Measurements from ENCODE around the gene FAM13C.

Gene FAM13C

DNA sequence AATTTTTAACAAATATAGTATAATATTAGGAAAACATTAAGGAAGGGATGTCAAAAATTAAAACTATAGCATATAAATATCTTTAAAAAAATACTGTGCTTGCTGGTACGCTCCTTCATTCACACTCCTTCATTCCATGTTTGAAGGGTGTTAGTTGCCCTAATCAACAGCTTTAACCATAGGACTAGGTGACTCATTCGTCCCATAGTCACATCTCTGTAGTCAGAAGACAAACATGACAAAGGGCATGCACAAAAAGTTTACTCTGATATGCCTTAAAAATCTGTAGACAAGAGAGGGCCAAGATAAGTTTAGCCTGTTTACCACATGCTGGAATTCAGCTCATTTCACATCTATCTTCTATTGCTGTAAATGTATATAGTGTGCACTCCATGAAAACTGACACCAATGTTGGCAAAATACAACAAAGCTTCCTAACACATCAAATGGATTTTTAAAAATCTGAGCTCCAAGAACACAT lies 646 bp downstream of the FAM13C start:
- no peak for DNase-seq (ENCODE audit: low read depth in 2 of 2, low spot score in 1 of 2)

DNA sequence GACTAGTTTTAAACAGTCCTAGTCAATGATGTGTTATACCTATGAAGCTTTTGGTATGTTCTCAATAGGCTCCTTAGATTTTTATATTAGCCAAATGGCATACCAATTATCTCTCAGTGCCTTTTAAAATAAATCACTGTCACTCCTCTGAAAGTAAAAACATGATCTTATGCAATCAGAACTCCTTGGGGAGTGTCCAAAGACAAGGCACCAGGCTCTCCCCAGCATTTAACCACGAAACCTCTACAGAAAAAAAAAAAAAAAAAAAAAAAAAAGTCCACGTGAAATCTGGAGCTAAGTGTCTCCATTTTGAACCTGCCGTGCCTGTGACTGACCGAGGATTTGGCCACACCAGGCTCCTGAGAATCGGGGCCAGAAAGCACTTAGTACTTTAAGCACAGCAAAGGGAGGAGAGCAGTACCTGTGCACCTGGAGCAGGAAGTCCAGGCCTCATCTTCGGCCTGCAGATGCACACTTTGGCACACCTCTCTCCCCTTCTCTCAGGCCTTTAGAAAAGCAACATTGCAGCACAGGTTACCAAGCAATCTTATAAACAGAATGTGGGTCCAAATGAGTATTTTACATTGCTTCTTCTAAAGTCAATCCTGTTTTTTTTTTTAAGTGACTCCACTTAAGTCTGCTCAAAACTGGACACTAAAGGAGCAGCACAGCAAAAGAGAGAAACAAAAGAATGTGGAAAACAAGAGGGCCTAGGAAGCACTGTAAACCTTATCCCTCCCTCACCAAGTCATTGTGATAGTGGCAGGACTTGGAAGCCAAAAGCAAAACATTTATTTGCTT lies 1.5 kb downstream of the FAM13C start:
- DNase-seq (ENCODE audit: low read depth in 2 of 2, low spot score in 1 of 2) = no peak

DNA sequence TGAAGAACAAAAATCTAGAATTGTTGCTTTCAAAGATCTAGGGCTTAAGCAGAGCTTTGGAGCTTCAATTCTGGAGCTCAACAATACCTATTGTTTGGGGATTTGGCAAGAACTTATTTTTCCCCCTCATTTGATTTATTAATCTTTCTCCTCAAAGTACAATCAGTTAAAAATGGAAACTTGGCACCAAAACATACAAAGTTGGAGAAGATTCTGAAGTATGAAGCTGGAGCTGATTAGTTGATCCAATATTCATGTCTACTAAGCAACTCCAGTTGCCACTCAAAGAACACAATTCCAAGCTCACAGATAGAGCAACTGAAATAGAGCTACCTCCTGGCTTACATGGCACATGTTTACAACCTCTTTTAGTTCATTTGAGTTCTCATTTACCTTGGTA lies 3.8 kb downstream of the FAM13C start:
- DNase-seq (ENCODE audit: low read depth in 2 of 2, low spot score in 1 of 2) = no peak

DNA sequence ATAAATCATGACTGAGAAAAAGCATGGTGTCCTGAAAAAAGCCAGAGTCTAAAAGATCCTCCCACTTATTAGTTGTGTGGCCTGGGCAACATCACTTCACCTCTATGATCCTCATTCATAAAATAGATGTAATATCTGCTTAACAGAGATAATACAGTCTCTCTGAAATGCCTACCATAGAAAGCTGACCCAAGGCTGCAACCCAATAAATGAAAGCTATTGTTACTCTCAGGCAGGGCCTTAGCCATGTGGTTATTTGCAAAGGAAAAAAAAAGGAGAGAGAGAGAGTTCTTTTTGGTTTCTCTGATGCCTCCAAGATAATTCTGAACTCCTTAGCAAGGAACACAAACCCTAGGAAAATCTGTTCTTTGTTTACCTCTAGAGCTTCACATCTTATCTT lies 7.9 kb downstream of the FAM13C start:
- no peak for DNase-seq (ENCODE audit: low read depth in 2 of 2, low spot score in 1 of 2)

DNA sequence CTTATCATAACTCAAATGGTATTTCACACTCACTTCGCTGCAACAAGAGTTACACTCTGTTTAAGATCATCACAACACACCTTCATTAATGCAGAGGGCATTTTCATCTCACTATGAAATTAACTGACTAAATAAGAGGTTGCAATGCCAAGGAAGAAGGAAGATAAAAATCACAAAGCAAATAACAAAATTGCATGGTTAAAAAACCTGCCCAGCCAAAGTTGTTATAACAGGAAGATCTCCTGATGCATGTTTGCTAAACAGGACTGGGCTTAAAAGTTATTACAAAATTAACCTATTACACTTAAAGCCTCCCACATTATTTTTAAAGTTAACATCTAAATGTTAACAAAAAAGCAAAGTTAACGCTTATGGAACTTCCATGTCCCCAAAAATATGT lies 11.8 kb downstream of the FAM13C start:
- no peak for DNase-seq (ENCODE audit: low read depth in 2 of 2, low spot score in 1 of 2)

DNA sequence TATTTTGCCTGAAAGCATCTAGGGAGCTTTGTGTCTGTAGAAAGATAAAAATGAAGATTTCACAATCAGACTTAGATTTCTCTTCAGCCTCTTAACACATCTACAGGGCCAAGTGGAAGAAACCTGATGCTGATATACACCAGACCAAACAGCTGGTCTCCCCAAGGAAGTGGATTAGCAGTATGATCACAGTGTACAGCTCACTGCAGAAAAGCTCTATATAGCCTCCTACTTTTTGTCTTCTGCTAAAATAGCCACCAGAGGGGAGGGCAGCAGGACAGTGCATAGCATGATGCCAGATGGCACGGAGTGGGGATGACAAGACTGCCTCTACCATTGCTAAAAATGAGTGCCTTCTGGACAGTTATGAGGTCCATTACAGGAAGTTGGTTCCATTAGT lies 16.0 kb downstream of the FAM13C start:
- no peak for DNase-seq (ENCODE audit: low read depth in 2 of 2, low spot score in 1 of 2)

DNA sequence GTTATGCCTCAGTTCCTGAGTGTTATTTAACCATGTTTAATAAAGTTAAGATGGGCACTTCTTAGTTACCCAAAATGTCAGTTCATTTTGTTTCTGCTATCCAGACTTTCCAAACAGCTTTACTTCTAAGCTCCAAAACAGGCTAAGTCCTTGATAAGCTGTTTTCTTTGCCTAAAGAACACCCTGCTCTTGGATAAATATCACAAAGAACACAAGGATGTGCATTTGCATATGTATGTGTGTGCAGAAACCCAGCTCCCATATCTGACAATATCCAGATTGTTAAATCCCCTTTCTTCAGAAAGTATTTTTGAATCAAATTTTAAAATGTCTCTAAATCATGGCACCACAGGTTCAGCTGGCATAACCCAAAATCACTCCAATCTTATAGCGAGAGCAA lies 19.6 kb downstream of the FAM13C start:
- DNase-seq (ENCODE audit: low read depth in 2 of 2, low spot score in 1 of 2) = no peak

DNA sequence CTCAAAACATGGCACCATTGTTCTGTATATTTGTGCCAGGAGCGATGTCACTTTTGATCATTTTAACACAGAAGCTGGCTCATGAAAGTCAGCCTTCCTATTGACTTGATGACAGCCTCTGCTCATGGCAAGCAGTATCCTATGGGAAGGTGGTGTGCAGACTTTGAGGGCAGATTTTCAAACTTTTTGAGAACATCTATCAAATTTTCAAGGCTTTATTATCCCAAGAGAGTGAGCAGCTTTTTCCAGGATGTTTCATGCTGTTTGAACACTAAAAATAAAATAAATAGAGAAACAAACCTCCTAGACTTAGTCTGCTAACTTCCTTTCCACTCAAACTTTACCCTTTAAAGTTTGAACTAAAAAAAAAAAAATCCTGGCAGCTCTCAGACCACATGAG lies 20.3 kb downstream of the FAM13C start:
- no peak for DNase-seq (ENCODE audit: low read depth in 2 of 2, low spot score in 1 of 2)

DNA sequence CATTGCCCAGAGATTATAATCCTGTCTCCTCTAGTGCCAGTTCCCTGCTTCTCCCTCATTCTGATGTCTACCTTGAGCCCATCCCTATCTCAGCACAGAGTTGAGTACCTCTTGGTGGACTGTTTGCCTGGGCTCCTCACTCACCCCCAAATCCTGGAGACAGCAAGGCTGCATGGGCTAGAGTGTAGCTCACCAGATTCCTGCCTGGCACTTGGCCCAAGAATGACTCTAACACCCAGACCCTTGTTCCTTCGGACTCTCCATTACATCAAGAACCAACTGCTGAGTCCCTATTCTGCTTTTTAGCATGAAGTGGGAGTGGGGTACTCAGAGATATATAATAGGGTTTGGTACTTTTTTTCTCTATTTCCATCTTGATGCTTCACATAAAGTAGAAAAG lies 22.1 kb downstream of the FAM13C start:
- no peak for DNase-seq (ENCODE audit: low read depth in 2 of 2, low spot score in 1 of 2)

DNA sequence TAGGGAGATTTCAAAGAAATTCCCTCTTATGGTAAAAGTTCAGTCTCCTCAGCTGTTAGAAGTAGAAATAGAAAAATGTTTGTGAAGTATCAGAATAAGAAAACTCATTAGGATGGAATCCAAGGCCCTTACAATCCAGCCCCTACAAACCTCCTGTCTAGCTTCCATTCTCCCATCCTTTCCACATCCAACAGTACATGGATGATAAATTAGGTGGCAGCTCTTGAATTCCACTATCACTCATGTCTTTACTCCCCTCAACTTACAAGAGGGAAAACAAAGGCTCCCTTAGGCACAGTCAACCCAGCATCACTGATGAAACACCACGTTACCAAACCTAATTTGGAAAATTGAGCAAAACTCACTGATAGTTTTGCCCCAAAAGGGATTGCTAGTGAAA lies 23.0 kb downstream of the FAM13C start:
- no peak for DNase-seq (ENCODE audit: low read depth in 2 of 2, low spot score in 1 of 2)

DNA sequence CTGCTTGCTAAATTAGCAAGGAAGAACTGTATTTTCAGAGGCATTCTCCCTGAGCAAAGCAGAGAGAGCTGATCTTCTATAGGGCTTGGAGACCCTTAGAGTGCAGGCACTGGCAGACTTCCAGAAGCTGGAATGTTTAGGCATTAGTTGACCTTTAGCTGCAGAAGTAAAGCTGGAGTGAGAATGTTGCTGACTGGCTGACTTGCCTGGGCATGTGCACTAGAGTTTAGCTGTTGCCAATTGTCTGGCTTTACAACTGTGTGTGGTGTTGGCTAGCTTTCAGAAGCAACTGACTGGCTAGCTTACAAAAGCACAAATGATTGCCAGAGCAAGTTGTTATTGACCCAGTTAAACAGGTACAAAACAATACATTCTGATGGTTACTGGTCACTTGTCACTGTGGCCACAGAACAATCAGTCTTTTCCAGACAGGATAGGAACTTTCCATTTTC lies 25.1 kb downstream of the FAM13C start:
- DNase-seq (ENCODE audit: low read depth in 2 of 2, low spot score in 1 of 2) = no peak

DNA sequence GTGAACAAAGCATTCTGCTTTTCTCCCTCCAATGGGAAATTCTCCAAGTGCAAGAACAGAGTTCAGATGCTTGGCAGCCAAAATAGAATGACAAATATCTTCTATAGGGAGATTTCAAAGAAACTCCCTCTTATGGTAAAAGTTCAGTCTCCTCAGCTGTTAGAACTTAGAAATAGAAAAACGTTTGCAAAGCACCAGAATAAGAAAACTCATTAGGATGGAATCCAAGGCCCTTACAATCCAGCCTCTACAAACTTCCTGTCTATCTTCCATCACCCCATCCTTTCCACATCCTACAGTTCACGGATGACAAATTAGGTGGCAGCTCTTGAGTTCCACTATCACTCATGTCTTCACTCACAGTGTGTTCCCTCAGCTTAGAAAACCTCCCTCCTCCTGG lies 25.7 kb downstream of the FAM13C start:
- DNase-seq (ENCODE audit: low read depth in 2 of 2, low spot score in 1 of 2) = no peak

DNA sequence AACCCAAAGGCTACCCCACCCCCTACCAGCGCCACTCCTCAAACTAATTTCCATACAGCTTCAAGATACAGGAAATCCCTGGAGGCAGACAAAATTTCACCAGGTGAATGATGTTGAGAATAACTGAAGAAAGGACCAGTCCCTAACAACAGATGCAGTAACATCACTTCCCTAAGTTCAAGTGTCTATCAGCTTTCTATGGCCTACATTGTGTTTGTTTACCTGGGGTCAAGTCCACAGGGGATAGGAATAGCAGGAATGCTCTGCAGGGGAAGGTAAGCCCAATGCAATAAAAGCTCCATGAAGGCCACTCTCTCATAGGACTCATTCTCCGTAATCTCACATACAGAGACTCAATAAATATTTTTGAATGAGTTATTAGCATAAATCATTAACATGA lies 26.9 kb downstream of the FAM13C start:
- DNase-seq (ENCODE audit: low read depth in 2 of 2, low spot score in 1 of 2) = no peak

DNA sequence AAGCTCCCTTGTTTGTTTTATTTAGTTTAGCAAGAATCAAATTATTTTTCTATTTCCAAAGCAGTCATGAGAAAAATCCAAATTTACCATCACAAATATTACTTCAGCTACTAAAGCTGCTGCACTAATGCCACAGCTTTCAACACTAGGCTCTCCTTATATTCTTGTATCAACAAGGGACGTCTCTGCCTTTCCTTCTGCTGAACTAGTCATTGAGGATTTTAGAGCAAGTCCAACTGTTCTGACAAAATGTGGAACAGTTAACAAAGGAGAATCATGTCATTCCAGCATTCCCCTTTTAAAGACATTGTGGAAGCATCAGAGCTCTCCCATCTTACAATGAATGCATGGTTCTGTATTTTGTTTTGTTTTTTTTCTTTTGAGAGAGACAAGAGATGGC lies 28.6 kb downstream of the FAM13C start:
- DNase-seq (ENCODE audit: low read depth in 2 of 2, low spot score in 1 of 2) = no peak

DNA sequence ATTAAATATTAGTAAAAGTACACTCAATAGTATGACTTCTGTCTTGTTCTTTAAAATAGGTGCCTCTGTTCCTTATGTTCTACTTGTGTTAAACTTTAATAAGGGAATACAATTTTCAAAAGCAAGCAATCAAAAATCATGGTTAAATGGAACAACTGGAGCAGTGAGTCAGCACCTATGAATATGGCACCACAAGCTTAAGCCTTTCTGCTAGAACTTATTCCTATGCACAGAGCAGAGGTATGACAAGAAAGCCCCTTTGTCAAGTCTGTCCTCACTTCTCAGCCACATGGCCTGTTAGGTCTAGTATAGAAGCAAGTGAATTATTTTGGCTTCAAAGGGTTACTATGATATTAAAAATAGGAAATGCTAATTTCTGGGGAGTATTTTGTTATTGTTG lies 29.8 kb downstream of the FAM13C start:
- DNase-seq (ENCODE audit: low read depth in 2 of 2, low spot score in 1 of 2) = no peak

DNA sequence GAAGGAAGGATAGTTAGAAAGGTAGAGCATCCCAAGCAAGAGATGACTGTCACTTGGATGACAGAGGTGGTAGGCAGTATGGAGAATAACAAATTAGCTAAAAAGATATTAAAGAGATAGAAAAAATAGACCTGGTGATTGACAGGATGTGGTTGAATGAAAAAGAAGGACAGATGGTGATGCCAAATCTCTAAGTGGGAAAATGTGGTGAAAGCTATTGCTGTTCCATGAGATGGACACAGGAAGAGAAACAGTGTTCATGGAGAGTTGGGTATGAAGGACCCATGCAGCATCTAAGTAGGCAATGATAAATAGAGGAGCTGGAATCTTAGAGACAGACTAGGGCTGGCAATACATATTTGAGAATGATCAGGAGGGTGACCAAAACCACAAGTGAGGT lies 30.7 kb downstream of the FAM13C start:
- DNase-seq (ENCODE audit: low read depth in 2 of 2, low spot score in 1 of 2) = no peak

DNA sequence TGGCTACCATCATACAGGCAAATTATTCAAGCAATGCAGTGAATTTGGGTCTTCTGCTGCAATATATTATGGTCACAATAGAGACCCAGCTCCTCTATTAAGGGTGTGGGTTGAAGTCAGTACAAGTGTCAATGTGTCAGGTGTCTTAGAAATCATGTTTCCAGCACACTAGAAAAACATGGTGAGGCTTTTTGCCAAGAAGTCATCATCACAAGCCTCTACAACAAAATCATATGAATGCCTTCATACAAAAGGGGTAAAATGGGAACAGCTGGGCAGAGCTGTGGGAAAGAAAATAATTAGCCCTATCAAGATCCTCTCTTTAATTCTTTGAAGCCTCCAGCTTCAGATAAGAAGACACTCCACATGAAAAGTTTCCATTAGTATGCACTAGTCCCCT lies 37.2 kb downstream of the FAM13C start:
- DNase-seq (ENCODE audit: low read depth in 2 of 2, low spot score in 1 of 2) = no peak

DNA sequence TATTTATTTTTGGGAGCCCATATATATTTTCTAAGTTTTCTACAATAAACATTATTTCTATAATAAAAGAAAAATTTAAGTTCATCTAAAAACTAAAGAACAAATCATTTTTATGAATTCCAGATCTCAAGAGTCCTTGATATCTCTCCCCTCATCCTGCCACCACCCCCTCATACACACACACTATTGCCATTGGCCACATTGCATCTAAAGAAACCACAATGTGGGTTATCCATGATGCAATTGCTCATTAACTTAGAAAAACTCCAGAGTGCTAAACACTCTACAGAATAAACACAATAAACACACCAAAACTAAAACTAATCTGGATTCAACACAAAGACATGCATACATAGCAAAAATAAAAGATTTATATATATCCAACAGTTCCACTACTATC lies 37.8 kb downstream of the FAM13C start:
- no peak for DNase-seq (ENCODE audit: low read depth in 2 of 2, low spot score in 1 of 2)

DNA sequence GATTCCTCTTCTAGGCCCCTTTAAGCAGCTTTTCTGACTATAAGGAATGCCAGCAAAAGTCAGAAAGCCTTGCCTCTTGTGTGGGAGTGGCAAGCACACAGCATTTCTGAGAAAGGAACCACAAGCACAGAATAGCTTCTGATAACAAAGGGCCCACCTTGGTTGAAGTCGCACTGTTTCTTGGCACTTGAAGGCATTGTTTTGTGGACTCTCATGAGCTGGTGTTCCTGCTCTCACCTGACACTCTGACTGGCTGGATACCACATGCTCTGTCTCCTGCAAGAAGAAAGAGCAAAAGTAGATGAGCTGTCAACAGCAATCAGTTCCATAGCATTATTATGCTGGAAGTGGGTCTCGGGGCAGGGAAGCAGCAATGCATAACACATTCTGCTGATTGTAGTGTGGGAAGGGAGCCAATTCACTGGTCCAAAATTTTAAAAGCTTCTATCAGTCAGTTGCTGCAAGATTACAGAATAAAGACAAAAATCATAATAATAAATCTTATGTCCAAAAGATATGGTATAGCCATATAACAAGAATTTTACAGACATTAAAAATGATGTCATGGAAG lies 38.4 kb downstream of the FAM13C start:
- DNase-seq (ENCODE audit: low read depth in 2 of 2, low spot score in 1 of 2) = no peak

DNA sequence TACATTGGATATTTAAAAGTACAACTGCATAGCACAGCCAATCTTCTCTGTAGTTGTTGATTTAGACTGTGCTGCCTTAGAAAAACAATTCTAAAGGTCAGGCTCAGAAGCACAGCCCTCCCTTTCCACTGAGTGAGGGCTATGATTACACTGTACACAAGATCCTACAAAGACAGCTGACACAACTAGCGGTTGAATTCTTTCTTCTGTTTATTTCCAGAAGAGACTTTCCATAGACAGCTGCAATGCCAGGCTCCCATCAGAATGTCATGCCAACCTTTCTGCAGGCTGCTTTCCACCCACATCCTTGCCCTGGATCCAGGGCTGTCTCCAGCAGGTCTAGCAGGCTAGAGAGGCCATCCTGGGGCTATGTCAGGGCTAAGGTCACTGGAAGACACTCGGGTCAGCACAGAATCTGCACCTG lies 39.3 kb downstream of the FAM13C start:
- DNase-seq (ENCODE audit: low read depth in 2 of 2, low spot score in 1 of 2) = no peak

DNA sequence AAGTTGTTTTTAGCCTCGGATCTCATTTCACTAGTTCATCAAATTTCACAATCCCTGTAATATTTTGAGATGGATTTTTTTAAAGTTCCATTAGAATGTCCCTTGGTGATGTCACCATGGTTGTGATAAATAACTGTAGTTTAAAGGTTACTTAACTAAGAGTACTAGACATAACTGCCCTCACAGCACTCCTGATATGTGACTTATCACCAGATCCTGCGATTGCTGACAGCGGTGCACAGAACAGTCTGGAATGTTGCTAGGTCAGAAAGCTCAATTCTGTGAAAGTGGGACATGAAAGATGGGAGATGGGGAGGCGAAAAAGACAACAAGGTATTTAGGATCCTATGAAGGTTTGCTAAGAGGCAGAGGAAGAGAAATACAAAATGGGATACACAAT lies 40.2 kb downstream of the FAM13C start:
- no peak for DNase-seq (ENCODE audit: low read depth in 2 of 2, low spot score in 1 of 2)

DNA sequence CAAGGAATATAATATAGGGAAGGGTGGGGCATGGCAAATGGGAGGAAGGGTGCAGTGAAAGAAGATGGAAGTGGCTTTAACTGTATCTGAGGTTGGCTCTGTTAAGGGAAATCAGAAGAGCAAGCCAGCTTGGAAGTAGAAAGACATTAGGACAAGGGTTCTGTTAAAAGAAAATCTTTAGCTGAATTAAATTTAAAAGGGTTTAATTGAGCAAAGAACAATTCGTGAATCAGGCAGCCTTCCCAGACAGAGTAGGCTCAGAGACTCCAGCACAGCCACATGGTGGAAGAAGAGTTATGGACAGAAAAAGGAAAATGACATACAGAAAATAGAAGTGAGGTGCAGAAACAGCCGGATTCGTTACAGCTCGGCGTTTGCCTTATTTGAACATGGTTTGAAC lies 42.0 kb downstream of the FAM13C start:
- no peak for DNase-seq (ENCODE audit: low read depth in 2 of 2, low spot score in 1 of 2)

DNA sequence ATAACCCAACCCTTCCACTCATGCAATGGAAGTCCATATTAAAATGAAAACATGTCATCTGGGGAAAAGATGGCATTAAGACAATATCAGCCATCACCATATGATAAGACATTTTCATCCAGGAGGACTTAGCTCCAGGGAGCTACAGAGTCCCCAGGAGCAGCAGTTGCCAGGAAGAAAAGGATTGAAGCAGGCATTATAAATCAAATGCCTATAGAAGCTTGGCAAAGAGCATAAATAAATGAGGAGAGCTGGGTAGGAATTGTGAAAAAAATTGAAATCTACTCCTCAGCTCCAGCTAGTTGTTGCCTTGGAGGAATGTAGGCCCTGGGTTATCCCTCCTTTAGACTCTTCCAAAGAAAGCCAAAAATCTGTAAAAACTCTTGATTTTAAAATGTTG lies 42.5 kb downstream of the FAM13C start:
- no peak for DNase-seq (ENCODE audit: low read depth in 2 of 2, low spot score in 1 of 2)
